HL-60/S4 (cell line): ENCODE data around the gene CSRP3.

Experiments used
- in situ Hi-C: fragments of 300-500 bp; cut with MboI; formaldehyde crosslinking; loops from 2 replicates; pipeline ENCODE4 v1.14.3; 2022; ENCODE audit warnings: low sequenced_read_pairs

Gene CSRP3

GRCh38 chr11:19201737-19202605, at the start of gene CSRP3:
CSRP3 (minus strand) TSS chr11:19201983; CDS start chr11:19192448, 9,535 bp downstream.
- in situ Hi-C loops = no loop called here

GRCh38 chr11:19251577-19251976, 49.8 kb upstream of the CSRP3 start:
- in situ Hi-C loops = no loop called here

GRCh38 chr11:19246816-19247215, 45.0 kb upstream of the CSRP3 start:
- in situ Hi-C loops = no loop called here

- in situ Hi-C loops = no loop called here
Measured at GRCh38 chr11:19245351-19245750, 43.6 kb upstream of the CSRP3 start.

GRCh38 chr11:19244621-19245020, 42.8 kb upstream of the CSRP3 start:
- in situ Hi-C loops = no loop called here

- in situ Hi-C loops = no loop called here
Measured at GRCh38 chr11:19244084-19244483, 42.3 kb upstream of the CSRP3 start.

- in situ Hi-C loops = no loop called here
Measured at GRCh38 chr11:19243613-19244012, 41.8 kb upstream of the CSRP3 start.

GRCh38 chr11:19243143-19243542, 41.4 kb upstream of the CSRP3 start:
- in situ Hi-C loops = no loop called here

DNA sequence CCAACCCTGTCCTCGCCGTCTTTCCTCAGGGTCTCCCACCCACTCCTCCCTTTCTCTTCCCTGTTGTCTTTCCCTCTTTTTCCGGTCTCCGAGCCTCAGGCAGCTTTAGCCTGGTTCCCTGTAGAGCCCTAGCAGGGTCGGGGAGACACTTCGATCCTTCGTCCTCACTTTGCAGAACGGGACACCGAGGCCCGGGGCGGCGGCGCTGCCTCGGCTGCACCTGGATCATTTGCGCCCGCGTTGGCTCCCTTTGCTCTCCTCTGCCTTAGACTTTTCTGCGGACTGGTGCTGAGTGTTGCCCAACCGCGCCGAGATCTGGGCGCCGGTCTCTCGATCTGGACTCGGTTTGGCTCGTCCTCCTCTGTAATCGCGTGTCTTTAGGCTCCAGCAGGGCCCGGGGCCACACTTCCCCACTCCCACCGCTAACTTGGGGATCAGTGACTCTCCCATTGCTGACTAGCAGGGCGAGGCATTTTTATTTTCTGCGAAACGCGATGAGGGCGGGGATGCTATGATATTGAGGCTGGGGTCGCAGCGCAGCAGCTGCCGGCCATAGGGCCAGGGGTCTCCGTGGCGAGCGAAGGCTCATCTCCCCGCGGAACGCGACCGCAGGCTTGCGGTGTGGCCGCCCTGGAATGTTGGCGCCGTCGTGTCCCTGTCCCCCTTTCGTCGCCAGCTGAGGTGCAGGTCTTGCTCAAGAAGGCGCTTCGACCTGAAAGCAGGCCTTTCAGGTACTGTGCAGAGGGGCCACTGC, 40.6 kb upstream of the CSRP3 start:
- in situ Hi-C loops = no loop called here

DNA sequence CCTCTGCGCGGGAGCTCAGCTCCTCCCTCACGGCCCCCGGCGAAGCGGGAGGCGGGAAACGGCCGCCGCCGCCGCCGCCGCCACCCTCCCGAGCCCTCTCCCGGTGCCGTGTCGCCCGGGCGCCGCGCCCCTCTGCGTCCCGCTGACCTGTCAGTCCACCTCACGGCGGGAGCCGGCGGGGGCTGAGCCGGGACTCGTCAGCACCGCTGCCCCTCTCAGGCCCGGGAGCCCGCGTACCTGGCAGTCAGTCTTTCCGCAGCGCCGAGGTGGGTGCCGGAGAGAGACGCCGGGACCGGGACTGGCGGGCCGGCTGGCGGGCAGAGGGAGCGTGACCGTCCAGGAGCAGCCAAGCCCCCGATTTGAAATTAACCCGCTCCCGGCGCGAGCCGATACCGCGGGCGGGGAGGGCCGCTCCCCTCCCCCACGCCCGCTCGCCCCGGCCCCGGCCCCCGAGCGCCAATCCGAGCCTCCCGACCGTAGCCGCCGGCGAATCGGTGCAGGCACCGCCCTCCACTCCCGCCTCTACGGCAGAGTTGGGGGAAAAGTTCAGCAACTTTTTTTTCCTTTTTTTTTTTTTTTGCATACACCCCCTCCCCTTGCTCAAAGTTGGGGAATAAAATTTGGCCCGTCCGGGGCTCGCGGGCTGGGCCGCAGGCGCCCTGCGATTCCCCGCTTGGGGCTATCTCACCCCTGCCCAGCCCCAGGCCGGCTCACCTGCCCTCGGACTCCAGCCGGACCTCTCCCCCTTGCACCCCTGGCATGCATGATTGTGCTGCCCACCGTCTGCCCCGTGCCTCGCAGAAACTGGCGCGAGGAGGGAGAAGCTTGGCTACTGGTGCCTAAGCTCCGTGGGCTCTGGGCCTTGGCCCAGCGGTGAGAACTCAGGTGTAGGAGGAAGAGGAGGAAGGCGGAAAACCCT, 39.7 kb upstream of the CSRP3 start:
- in situ Hi-C loops = no loop called here

DNA sequence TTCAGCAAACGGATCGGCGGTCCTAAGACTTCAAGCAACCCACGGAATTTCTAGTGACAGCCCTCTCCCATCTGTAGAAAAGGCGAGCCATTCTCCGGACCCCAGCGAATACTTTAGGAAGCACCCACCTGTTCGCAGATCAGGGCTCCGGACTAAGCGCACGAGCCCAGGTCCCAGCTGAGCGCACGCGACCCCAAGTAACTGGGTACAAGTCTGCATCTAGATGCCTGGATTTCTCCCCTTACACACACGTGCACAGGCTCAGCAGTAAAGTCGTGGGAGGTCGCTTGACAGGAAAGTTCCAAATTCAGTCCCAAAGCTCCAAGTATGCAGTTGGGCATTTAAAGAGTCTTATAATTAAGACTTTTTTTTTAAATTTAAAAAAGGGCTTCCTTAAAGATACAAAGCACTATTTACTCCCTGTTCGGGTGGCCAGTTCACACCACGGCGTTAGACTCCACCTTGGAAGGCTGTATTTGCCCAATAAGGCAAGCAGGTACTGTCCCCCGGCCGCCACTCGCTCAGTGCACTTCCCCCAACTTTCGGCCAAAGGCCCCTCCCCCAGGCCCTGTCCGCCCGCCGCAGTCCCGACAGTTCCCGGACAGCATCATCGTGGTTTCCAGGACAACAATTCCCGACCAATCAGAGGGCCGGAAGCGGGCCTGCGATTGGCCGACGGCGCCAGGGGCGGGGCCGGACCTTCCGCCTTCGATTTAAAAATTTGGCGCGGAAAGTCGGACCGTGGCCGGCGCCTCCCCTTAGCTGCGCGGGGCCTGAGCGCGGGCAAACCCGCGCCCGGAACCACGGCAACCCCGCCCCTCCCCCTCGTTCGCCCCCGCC, 38.9 kb upstream of the CSRP3 start, which contains the start of gene E2F8:
E2F8 (minus strand) TSS at position 526 of the 840 bp plus-strand sequence. CDS start 824 bp downstream, outside the sequence.
- in situ Hi-C loops = no loop called here

DNA sequence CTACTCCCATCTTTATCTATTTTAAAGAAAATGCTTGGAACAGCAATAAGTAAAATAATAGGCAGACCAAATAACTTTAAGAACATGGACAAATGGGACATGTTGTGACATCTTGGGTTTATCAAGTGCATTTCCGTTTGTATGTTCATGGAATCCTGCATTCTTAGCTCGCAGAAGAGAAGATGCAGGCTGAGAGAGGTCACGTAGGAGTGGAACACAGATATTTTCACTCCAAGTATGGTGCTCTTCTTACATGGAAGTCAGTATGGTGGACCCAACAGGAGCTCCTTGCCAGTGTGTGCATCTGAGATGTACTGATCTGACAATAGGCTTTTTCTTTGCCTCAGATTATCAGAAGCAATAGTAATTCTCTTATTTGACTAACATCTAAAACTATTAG, 37.3 kb upstream of the CSRP3 start:
- in situ Hi-C loops = no loop called here

- in situ Hi-C loops = no loop called here
Measured at GRCh38 chr11:19237813-19238212, 36.0 kb upstream of the CSRP3 start.

GRCh38 chr11:19237381-19237780, 35.6 kb upstream of the CSRP3 start:
- in situ Hi-C loops = no loop called here

DNA sequence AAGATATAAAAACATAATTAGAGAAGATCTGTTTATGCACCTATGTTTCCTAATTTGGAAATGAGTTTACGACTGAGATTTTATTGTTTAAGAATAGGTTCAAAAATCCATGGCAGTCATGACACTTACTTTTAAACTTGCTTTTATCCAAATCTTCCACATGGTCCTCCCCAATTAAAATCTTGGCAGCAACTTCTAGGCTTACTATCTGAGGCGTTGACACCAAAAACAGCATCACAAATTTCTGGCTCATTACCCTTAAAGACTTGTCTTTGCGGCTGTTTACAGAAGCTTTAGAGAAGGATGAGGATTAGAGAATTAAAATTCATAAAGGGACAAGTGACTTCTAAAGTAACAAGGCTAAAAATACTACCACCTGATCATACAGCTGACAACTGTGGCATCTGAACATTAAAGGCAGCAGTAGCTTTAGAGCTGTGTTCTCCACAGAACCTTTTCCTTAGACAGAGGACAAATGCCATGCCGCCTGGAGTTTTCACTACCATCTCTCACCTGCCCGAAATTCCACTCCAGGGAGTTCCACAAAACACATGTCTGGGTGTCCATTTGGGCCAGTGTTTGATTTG, 32.5 kb upstream of the CSRP3 start:
- in situ Hi-C loops = no loop called here

- in situ Hi-C loops = no loop called here
Measured at GRCh38 chr11:19232910-19233503, 31.2 kb upstream of the CSRP3 start.

DNA sequence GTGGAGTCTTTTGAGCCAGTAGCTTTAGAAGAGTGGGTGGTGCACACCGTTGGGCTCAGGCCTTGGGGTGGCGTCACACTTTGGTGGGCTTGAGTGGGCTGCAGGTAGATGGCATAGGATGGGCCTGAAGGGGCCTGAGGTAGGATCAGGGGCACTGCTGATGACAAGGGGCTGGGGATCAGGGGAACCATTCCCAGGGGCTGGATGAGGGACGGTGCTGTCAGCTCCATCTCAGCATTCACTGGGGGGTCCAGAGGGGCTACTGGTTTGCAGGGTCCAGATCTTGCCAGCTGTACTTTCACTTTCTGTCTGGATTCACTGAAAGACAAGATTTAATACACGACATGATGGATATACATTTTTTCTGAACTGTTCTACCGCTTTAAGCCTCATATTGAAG, 27.9 kb upstream of the CSRP3 start:
- in situ Hi-C loops = no loop called here

DNA sequence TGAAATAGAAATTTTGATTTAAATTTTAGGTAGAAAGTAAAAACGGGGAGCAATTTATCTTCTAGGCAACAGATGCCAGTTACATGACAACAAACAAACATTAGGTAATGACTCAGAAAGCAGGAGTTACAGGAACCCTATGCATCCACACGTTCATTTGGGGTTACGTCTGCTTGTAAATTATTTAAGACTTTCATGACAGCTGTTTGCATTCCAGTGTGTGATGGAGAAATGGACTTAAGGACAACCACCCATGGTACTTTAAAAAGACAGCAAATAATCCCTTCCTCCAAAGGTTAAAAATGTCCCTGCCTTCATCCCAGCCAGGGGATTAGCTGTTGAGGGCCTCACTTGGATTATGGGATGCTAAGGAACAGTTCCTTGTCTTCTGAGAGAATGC, 27.2 kb upstream of the CSRP3 start:
- in situ Hi-C loops = no loop called here
